ENCODE results near the gene SPATA32.
A peak's percentile ranks its signal among the peaks of the same experiment; 100 is the strongest.

SPATA32 gene

GRCh38 chr17:45293413-45294211 is 31.7 kb upstream of the SPATA32 start:
- peak in 1 of 2 donors; percentile 71 for DNase-seq

- DNase-seq: no peak
These were observed 31.0 kb upstream of the SPATA32 start for GRCh38 chr17:45292696-45293412.

- peak in 1 of 2 donors; percentile 49 for DNase-seq
These were observed 29.4 kb upstream of the SPATA32 start for GRCh38 chr17:45291171-45291805.

GRCh38 chr17:45290269-45290765 is 28.4 kb upstream of the SPATA32 start:
- no peak for DNase-seq

GRCh38 chr17:45289301-45290268 is 27.7 kb upstream of the SPATA32 start:
- DNase-seq: no peak

GRCh38 chr17:45288825-45289224 is 26.9 kb upstream of the SPATA32 start:
- no peak for DNase-seq

GRCh38 chr17:45287526-45288500 is 25.9 kb upstream of the SPATA32 start:
- no peak for DNase-seq

- DNase-seq: no peak
These were observed 24.4 kb upstream of the SPATA32 start for GRCh38 chr17:45286286-45286685.

GRCh38 chr17:45284176-45285140 is 22.6 kb upstream of the SPATA32 start:
- peak; percentile 32 for DNase-seq

GRCh38 chr17:45283711-45284110 is 21.8 kb upstream of the SPATA32 start:
- DNase-seq: no peak

- peak in 1 of 2 donors; percentile 17 for DNase-seq
These were observed 21.1 kb upstream of the SPATA32 start for GRCh38 chr17:45282683-45283644.

GRCh38 chr17:45279898-45280297 is 18.0 kb upstream of the SPATA32 start:
- no peak for DNase-seq

GRCh38 chr17:45277992-45278391 is 16.1 kb upstream of the SPATA32 start:
- no peak for DNase-seq

GRCh38 chr17:45277216-45277849 is 15.4 kb upstream of the SPATA32 start:
- DNase-seq: peak; percentile 89 to 90

GRCh38 chr17:45276031-45276430 is 14.1 kb upstream of the SPATA32 start:
- DNase-seq: no peak

GRCh38 chr17:45274033-45274432 is 12.1 kb upstream of the SPATA32 start:
- no peak for DNase-seq

- no peak for DNase-seq
These were observed 11.7 kb upstream of the SPATA32 start for GRCh38 chr17:45273551-45273957.

GRCh38 chr17:45271603-45272002 is 9.7 kb upstream of the SPATA32 start:
- no peak for DNase-seq
